ENCODE data around the gene CRTC3. TPM values are rescaled to one million over a fixed set of nuclear protein-coding genes. Genes with fewer than 3 reads are reported as not detected.

The CRTC3 gene
- total RNA-seq, 1 experiment from 2014 or later = 25.9 TPM

DNA sequence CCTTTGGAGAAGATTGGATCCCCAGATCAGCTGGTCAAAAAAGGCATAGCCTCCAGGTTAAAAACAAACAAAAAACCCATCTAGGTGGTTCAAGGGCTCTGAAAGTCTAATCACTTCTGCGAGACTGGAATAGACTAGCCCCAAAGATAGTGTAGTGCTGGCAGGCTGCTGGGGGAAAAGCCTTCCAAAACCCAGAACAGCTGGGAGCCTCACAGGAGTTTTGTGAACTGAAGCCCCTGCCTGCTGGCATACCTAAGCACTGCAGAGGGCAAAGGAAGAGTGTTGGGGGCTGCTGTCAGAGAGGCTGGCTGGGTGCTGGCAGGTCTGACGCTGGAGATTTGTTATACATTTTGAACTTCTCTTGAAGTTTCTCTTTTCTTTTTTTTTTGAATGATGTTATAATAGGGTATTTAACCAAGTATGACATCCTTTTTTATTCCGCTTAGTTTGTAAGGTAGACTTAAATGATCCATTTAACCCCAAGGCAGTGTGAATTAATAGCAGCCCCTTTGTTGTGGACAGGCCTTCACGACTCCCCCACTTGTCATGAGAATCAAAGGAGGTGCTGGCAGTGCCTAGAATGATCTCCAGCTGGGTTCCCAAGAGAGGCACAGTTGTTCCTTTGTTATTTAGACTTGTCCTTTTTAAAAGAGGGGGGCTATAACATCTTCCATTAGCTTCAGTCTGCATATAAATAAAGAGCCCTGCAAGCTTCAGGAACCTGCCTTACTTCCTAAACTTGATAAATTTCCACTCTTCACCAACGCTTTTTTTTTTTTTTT is 53.9 kb downstream of the CRTC3 start:
- Mint-ChIP-seq H3K4me1 (ENCODE audit: insufficient read depth, unreplicated experiment) (no peaks in the 10 kb centered on the region), H3K9me3 (ENCODE audit: unreplicated experiment) (no peaks in the 10 kb centered on the region), H3K36me3 (ENCODE audit: insufficient read depth, unreplicated experiment) (peaks cover 14% of the 10 kb centered on the region), H3K27me3 (ENCODE audit: insufficient read depth, unreplicated experiment) (no peaks in the 10 kb centered on the region), H3K4me3 (ENCODE audit: unreplicated experiment) (no peak overlapping the region), H3K27ac (ENCODE audit: low read depth, unreplicated experiment) (no peak overlapping the region)
- no peak for DNase-seq (ENCODE audit: unreplicated experiment)
- CTCF ChIA-PET = interaction anchor here (0.6 to 1.3 kb wide), 4 partner anchors 14 to 1417 kb away, joined by 3 to 4 read pairs (median 4); no protein-coding TSS in a partner anchor
- TF ChIP-seq, protein P1, sequence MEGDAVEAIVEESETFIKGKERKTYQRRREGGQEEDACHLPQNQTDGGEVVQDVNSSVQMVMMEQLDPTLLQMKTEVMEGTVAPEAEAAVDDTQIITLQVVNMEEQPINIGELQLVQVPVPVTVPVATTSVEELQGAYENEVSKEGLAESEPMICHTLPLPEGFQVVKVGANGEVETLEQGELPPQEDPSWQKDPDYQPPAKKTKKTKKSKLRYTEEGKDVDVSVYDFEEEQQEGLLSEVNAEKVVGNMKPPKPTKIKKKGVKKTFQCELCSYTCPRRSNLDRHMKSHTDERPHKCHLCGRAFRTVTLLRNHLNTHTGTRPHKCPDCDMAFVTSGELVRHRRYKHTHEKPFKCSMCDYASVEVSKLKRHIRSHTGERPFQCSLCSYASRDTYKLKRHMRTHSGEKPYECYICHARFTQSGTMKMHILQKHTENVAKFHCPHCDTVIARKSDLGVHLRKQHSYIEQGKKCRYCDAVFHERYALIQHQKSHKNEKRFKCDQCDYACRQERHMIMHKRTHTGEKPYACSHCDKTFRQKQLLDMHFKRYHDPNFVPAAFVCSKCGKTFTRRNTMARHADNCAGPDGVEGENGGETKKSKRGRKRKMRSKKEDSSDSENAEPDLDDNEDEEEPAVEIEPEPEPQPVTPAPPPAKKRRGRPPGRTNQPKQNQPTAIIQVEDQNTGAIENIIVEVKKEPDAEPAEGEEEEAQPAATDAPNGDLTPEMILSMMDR (IDR thresholded peaks at IDR 0.05; ENCODE audit: unreplicated experiment) = no peak
- POLR2A ChIA-PET = no interaction called here
- intact Hi-C loops (cut with micrococcal nuclease) = no loop called here
- no TSS peak for BruUV-seq (replicated peaks)

DNA sequence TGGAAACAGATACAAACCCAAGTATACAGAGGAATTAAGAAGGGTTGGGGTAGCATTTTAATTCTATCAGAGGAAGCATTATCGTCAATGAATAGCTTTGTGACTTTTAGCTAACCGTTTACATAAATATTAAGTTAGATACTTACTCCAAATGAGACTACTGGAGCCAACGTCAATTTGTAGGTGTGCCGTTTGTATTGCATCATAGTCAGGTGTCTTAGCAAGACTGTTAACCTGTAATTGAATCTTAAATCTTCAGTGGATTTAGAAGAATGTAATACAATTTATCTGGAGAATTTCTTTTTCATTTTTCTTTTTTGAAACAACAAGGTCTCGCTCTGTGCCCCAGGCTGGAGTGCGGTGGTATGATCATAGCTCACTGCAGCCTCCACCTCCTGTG is 55.1 kb downstream of the CRTC3 start:
- POLR2A ChIA-PET = interaction anchor here (0.6 to 1.1 kb wide), 3 partner anchors 8 to 24 kb away, joined by 3 read pairs; no protein-coding TSS in a partner anchor

DNA sequence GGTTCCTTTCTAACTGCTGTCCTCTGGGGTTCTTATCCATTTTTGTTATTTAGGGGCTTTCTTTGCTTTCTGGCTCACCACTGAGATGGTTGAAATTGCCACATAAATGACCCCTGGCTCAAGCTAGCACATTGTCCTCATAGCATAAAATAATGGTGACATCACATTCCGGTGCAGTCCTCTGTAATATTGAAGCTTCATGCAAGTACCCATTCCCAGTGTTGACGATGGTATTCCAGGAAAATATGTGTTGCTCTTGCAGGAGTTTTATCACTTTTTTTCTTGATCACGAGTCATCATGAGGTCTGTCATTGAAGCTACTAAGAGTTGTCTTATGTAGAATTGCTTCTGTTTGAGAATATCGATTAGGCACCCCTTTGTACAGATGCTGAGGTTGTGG is 56.1 kb downstream of the CRTC3 start:
- intact Hi-C loops (cut with micrococcal nuclease) = no loop called here
- TF ChIP-seq, protein P1 (IDR thresholded peaks at IDR 0.05; ENCODE audit: unreplicated experiment) = no peak
- Mint-ChIP-seq H3K9me3 (ENCODE audit: unreplicated experiment) (no peaks in the 10 kb centered on the region), H3K4me1 (ENCODE audit: insufficient read depth, unreplicated experiment) (no peaks in the 10 kb centered on the region), H3K27me3 (ENCODE audit: insufficient read depth, unreplicated experiment) (no peaks in the 10 kb centered on the region), H3K36me3 (ENCODE audit: insufficient read depth, unreplicated experiment) (peaks cover 15% of the 10 kb centered on the region), H3K4me3 (ENCODE audit: unreplicated experiment) (no peak overlapping the region), H3K27ac (ENCODE audit: low read depth, unreplicated experiment) (no peak overlapping the region)
- ChIA-PET POLR2A (interaction anchor here (0.7 to 1.9 kb wide), 3 partner anchors 9 to 48 kb away, joined by 3 to 8 read pairs (median 3); no protein-coding TSS in a partner anchor), CTCF (interaction anchor here (1.2 kb wide), 2 partner anchors 265 to 266 kb away, joined by 3 read pairs; no protein-coding TSS in a partner anchor)
- no peak for DNase-seq (ENCODE audit: unreplicated experiment)
- no TSS peak for BruUV-seq (replicated peaks)

More for the DNA sequence above, 55.1 kb downstream of the CRTC3 start:
- Mint-ChIP-seq H3K4me1 (ENCODE audit: insufficient read depth, unreplicated experiment) (no peaks in the 10 kb centered on the region), H3K27ac (ENCODE audit: low read depth, unreplicated experiment) (no peak overlapping the region), H3K4me3 (ENCODE audit: unreplicated experiment) (no peak overlapping the region), H3K27me3 (ENCODE audit: insufficient read depth, unreplicated experiment) (no peaks in the 10 kb centered on the region), H3K9me3 (ENCODE audit: unreplicated experiment) (no peaks in the 10 kb centered on the region), H3K36me3 (ENCODE audit: insufficient read depth, unreplicated experiment) (peaks cover 15% of the 10 kb centered on the region)
- CTCF ChIA-PET = interaction anchor here (0.7 to 1.2 kb wide), 3 partner anchors 24 to 264 kb away, joined by 3 read pairs; no protein-coding TSS in a partner anchor
- intact Hi-C loops (cut with micrococcal nuclease) = no loop called here
- BruUV-seq (replicated peaks) = no TSS peak
- TF ChIP-seq, protein P1 (IDR thresholded peaks at IDR 0.05; ENCODE audit: unreplicated experiment) = no peak
- no peak for DNase-seq (ENCODE audit: unreplicated experiment)

DNA sequence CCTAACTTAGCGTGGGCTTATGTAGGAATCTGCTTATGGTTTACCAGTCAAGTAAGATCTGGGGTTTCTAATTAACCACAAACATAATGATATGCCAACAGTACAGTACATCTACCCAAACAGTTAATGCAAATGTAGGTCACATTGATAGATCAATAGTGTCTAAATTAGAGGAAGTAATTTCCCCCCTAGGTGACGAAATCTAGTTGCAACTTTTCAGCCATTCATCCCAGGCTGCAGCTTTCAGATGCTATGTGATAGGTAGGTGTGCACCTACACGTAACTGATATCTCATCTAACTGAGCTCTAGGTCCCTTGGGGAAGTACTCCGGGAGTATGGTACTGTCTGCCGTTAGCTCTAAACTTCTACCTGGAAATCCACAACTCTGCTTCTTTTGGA is 57.2 kb downstream of the CRTC3 start:
- Mint-ChIP-seq H3K9me3 (ENCODE audit: unreplicated experiment) (no peaks in the 10 kb centered on the region), H3K4me1 (ENCODE audit: insufficient read depth, unreplicated experiment) (peaks cover under 1% of the 10 kb centered on the region), H3K4me3 (ENCODE audit: unreplicated experiment) (no peak overlapping the region), H3K36me3 (ENCODE audit: insufficient read depth, unreplicated experiment) (peaks cover 15% of the 10 kb centered on the region), H3K27ac (ENCODE audit: low read depth, unreplicated experiment) (no peak overlapping the region), H3K27me3 (ENCODE audit: insufficient read depth, unreplicated experiment) (no peaks in the 10 kb centered on the region)
- BruUV-seq (replicated peaks) = no TSS peak
- TF ChIP-seq, protein P1 (IDR thresholded peaks at IDR 0.05; ENCODE audit: unreplicated experiment) = no peak
- DNase-seq (ENCODE audit: unreplicated experiment) = no peak
- intact Hi-C loops (cut with micrococcal nuclease) = no loop called here
- CTCF ChIA-PET = no interaction called here
- POLR2A ChIA-PET = interaction anchor here (1.9 kb wide), 1 partner anchor 26 kb away, joined by 8 read pairs; no protein-coding TSS in a partner anchor
